T-helper 1 cell treated with Interleukin-12 subunit alpha and Interleukin-12 subunit beta and Interleukin-4 antibody, amounts not matched to agents 30 μg/mL and 1 μg/mL, for 36 hours (primary cell): ENCODE measurements around the gene DIPK2A.

Source experiments
- H3K27ac Mint-ChIP-seq: one replicate; pipeline ENCODE4 v1.8.0; 2021; ENCODE audit warnings: mild to moderate bottlenecking, mixed read lengths
- H3K27me3 Mint-ChIP-seq: one replicate; pipeline ENCODE4 v1.8.0; 2021; ENCODE audit warnings: low read depth, mixed read lengths
- H3K36me3 Mint-ChIP-seq: one replicate; pipeline ENCODE4 v1.8.0; 2021; ENCODE audit warnings: low read depth, mixed read lengths
- H3K4me1 Mint-ChIP-seq: one replicate; pipeline ENCODE4 v1.8.0; 2021; ENCODE audit warnings: low read depth, mixed read lengths
- H3K4me3 Mint-ChIP-seq: one replicate; pipeline ENCODE4 v1.8.0; 2021; ENCODE audit warnings: mild to moderate bottlenecking, moderate library complexity, mixed read lengths
- H3K9me3 Mint-ChIP-seq: one replicate; pipeline ENCODE4 v1.8.0; 2021; ENCODE audit warnings: mixed read lengths

Gene DIPK2A

DNA sequence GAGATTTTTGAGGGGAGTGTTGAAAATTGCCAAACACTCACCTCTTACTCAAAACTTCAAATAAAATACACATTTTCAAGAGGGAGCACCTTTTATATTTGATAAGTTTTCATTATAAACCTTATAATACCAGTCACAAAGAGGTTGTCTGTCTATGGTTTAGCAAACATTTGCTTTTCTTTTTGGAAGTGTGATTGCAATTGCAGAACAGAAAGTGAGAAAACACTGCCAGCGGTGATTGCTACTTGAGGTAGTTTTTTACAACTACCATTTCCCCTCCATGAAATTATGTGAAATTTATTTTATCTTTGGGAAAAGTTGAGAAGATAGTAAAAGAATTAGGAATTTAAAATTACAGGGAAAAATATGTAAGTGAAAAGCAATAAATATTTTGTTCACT is 20.1 kb downstream of the DIPK2A start:
- no peaks in the 10 kb centered on the region for H3K27me3 Mint-ChIP-seq
- peaks cover 23% of the 10 kb centered on the region for H3K36me3 Mint-ChIP-seq
- H3K4me1 Mint-ChIP-seq, result peaks cover 10% of the 10 kb centered on the region
- H3K9me3 Mint-ChIP-seq, result no peaks in the 10 kb centered on the region
- H3K4me3 Mint-ChIP-seq, result no peak overlapping the region
- H3K27ac Mint-ChIP-seq, result no peak overlapping the region

DNA sequence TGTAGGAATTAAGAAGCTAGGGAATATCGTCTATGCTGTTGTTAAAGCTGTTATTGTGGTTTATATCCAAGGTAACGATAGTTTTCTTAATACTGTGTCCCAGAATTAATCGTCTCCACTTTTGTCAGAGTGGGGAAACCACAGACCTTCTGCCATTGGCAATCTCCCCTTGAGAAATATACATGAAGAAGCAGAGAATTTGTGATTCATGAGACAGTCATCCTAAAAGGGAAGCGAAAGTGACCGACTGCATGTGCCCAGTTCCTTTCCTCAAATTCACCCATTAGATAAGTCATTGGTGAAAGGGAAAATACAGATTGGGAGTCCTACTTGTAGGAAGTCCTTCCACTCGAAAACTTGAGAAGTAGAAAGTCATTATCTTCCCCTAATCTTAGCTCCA is 26.6 kb downstream of the DIPK2A start:
- Mint-ChIP-seq H3K4me1 (peaks cover 2% of the 10 kb centered on the region), H3K4me3 (no peak overlapping the region), H3K9me3 (no peaks in the 10 kb centered on the region), H3K27me3 (no peaks in the 10 kb centered on the region), H3K36me3 (peaks cover 7% of the 10 kb centered on the region), H3K27ac (no peak overlapping the region)

DNA sequence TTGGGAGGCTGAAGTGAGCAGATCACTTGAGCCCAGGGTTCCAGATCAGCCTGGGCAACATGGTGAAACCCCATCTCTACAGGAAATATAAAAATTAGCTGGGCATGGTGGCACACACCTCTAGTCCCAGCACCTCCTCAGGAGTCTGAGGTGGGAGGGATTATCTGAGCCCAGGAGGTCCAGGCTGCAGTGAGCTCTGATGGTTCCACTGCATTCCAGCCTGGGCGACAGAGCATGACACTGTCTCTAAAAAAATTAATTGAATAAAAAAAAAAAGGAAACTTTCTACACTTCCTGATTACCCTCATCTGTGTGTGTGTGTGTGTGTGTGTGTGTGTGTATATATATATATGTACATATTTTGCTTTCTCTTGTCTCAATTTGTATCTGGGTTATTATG is 31.4 kb downstream of the DIPK2A start:
- peaks cover 2% of the 10 kb centered on the region for H3K4me1 Mint-ChIP-seq
- H3K36me3 Mint-ChIP-seq, result peaks cover 1% of the 10 kb centered on the region
- no peaks in the 10 kb centered on the region for H3K27me3 Mint-ChIP-seq

DNA sequence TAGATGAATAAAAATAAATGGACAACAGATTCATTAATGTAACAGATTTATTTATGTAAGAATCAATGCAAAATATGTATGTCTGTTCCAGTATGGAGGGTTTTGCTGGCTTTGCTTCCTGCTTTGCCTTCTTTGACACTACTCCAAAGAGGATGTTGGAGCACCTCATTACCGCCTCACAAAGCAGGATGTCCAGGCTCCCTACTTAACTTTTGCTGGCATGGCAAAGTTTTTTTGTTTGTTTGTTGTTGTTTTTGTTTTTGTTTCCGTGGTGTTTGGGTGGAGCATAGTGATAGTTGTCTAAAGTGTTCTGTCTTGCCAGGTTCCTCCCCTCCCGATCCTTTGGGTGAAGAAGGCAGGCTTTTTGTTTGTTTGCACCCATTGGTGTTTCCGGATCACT is 38.7 kb downstream of the DIPK2A start:
- Mint-ChIP-seq H3K36me3 (no peaks in the 10 kb centered on the region), H3K4me3 (no peak overlapping the region), H3K27ac (no peak overlapping the region), H3K27me3 (no peaks in the 10 kb centered on the region), H3K4me1 (no peaks in the 10 kb centered on the region), H3K9me3 (no peaks in the 10 kb centered on the region)

More for the DNA sequence above, 31.4 kb downstream of the DIPK2A start:
- H3K9me3 Mint-ChIP-seq, result no peaks in the 10 kb centered on the region
- no peak overlapping the region for H3K4me3 Mint-ChIP-seq
- no peak overlapping the region for H3K27ac Mint-ChIP-seq

DNA sequence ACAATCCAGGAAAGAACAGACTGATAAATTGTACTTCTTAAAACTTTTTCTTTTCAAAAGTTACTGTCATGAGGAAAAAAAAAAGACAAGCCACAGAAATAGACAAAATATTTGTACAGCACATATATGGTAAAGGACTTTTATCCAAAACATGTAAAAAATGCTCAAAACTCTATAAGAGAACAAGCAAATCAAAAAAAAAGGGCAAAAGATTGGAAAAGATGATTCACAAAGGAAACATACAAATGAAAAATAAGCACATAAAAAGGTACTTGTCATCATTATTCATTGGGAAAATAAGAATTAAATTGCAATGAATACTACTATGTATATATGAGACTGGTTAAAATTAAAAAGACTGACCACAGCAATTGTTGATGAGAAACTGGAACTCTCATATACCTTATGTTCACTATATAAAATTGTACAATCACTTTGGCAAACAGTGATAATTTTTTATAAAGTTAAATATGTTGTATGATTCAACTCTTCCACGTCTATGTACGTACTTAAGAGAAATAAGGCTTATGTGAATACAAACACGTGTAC is 39.7 kb downstream of the DIPK2A start:
- no peaks in the 10 kb centered on the region for H3K27me3 Mint-ChIP-seq
- H3K9me3 Mint-ChIP-seq, result no peaks in the 10 kb centered on the region
- H3K4me1 Mint-ChIP-seq, result no peaks in the 10 kb centered on the region
- no peaks in the 10 kb centered on the region for H3K36me3 Mint-ChIP-seq
- H3K27ac Mint-ChIP-seq, result no peak overlapping the region
- no peak overlapping the region for H3K4me3 Mint-ChIP-seq

DNA sequence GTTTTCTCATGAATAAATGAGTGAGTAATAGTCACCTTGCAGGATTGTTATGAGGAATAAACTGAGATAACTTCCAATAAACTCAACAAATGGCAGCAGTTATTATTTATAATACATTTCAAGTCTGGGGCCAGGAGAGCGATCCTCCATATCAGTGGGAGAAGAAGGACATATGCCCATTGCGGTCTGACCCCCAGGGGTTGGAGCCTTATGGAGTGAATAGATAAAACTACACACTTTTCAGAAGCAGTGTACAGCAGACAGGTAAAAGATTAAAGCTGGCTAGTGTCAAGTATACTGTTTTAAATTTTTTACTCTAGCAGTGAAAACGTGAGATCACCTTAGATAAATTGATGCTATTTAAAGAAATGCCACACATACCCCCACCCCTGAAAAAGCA is 43.5 kb downstream of the DIPK2A start:
- H3K36me3 Mint-ChIP-seq, result no peaks in the 10 kb centered on the region
- no peaks in the 10 kb centered on the region for H3K27me3 Mint-ChIP-seq

DNA sequence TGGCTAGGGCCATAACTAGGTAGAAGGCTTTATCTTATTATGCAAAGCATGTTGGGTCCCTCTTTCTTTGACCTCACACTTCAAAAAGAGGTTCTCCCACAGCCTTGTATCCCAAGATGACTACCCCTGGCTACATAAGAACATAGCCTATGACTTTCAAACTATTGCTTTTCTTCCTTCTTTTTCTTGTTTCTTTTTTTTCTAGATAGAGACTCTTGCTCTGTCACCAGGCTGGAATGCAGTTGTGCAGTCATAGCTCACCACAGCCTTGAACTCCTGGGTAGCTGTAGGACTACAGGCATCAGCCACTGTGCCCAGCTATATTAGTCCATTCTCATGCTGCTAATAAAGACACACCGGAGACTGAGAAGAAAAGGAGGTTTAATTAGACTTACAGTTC is 47.2 kb downstream of the DIPK2A start:
- Mint-ChIP-seq H3K27ac (no peak overlapping the region), H3K36me3 (no peaks in the 10 kb centered on the region), H3K27me3 (peaks cover 3% of the 10 kb centered on the region), H3K4me3 (no peak overlapping the region), H3K9me3 (no peaks in the 10 kb centered on the region), H3K4me1 (no peaks in the 10 kb centered on the region)

More for the DNA sequence above, 43.5 kb downstream of the DIPK2A start:
- H3K4me3 Mint-ChIP-seq, result no peak overlapping the region
- H3K4me1 Mint-ChIP-seq, result no peaks in the 10 kb centered on the region
- H3K9me3 Mint-ChIP-seq, result no peaks in the 10 kb centered on the region
- H3K27ac Mint-ChIP-seq, result no peak overlapping the region
